Inferior parietal cortex (tissue), 1 donor: ENCODE results near the gene GIT1.
"Not testable (repeated sequence)": the region's sequence is repeated elsewhere in the genome, so short reads cannot be mapped to it uniquely, and the experiment has no call there.

ENCODE experiments used
- DNase-seq: peaks from one replicate; pipeline ENCODE4 v3.0.0-alpha.2; 2016; ENCODE audit errors: extremely low spot score

GIT1 gene

GRCh38 chr17:29567554-29568330, 21.7 kb downstream of the GIT1 start:
- DNase-seq: no peak

GRCh38 chr17:29567304-29567553, 22.2 kb downstream of the GIT1 start:
- no peak for DNase-seq

GRCh38 chr17:29566473-29567303, 22.8 kb downstream of the GIT1 start, which contains the start of gene ABHD15:
ABHD15 (minus strand) TSS chr17:29567037; CDS start chr17:29566966, 71 bp downstream.
- no peak for DNase-seq

DNA sequence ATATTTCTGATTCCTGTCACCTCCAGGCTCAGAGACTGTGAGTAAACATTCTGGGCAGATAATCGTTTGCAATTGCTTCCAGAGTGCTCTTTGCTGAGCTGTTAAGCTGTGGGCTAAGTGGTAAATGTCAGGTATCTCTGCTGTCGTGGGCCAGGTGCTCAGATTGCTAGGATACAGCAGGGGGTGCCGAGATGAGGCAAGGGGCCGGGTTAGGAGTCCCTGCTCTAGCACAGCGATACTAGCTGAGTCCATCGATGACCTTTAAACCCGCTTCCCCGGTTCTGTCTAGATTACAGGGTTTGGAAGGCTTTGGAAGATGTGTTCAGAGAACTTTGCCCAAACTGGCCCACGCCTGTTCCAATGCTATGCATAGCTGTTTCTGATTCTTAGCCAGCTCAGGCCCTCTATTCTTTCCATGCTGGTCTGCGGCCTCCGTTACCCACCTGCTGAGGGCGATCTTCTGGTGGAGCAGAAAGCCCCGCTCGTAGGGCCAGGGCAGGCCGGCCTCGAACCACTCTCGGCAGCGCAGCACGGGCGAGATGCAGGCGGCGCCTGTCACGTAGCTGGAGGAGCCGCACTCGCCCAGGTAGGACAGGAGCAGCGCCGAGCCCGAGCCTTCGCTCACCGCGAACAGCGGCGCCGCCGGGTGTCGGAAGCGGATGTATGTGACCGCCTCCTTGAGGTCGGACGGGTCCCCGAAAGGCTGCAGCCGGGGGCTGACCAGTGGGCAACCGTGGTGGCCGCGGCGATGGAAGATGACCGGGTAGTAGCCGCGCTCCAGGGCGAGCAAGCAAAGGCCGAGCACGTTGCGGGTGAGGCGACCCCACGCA, 23.6 kb downstream of the GIT1 start:
- DNase-seq: no peak

- DNase-seq: no peak
Measured at GRCh38 chr17:29563816-29564215, 25.6 kb downstream of the GIT1 start.

- no peak for DNase-seq
Measured at GRCh38 chr17:29562615-29563014, 26.8 kb downstream of the GIT1 start.

GRCh38 chr17:29561554-29562517, 27.6 kb downstream of the GIT1 start:
- DNase-seq: no peak

DNA sequence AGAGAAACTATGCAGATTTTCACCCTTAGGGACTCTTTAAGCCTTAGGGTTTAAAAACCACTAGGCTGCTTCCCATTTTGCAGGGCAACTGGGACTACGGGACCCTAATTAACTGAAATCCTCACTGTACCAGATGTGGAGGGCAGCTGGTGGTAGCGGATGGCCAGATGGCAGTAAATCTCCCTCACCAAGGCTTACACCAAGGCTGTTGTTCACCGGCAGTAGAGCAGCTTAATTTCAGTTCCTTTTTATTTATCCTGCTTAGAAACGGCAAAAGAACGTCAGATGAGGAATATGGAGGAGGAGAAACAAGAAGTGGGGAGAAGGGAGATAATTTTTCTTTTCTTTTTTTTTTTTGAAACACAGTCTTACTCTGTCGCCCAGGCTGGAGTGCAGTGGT, 29.1 kb downstream of the GIT1 start:
- DNase-seq: no peak

DNA sequence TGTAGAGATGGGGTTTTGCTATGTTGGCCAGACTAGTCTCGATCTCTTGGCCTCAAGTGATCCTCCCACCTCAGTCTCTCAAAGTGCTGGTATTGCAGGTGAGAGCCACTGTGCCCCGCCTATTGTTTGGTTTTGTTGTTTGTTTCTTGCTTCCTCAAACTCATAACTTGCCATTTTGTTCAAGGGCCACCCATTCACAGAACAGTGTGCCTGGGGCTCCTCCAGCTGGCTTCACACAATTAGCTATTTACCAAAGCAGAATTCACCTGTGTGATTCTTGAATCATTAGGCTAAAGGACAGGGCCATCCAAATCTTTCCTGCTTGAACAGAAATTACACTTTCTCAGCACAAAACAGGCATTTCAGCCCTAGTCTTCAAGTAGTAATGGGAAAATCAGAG, 29.8 kb downstream of the GIT1 start:
- no peak for DNase-seq

DNA sequence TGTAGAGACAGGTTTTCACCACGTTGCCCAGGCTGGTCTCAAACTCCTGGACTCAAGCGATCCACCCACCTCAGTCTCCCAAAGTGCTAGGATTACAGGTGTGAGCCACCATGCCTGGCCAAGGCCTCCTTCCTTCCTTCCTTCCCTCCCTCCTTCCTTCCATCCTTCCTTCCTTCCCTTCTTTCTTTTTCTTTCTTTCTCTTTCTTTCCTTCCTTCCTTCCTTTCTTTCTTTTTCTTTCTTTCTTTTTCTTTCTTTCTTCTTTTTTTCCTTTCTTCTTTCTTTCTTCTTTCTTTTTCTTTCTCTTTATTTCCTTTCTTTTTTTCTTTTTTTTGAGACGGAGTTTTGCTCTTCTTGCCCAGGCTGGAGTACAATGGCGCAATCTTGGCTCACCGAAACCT, 31.3 kb downstream of the GIT1 start:
- not testable (repeated sequence) for DNase-seq

DNA sequence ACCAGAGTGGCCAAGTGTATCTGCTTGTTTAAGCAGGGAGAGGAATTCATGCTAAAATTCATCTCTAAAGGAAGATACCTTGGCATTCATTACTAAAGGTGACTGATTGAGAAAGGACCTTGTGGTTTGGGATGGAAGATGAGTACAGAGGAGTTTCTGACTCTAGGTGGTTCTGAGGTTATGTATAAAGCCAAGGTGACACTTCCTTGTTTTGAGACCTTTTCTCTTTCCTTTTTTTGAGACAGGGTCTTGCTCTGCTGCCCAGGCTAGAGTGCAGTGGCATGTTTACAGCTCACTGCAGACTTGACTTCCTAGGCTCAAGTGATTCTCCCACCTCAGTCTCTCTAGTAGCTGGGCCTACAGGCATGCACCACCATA, 31.7 kb downstream of the GIT1 start:
- DNase-seq: no peak

DNA sequence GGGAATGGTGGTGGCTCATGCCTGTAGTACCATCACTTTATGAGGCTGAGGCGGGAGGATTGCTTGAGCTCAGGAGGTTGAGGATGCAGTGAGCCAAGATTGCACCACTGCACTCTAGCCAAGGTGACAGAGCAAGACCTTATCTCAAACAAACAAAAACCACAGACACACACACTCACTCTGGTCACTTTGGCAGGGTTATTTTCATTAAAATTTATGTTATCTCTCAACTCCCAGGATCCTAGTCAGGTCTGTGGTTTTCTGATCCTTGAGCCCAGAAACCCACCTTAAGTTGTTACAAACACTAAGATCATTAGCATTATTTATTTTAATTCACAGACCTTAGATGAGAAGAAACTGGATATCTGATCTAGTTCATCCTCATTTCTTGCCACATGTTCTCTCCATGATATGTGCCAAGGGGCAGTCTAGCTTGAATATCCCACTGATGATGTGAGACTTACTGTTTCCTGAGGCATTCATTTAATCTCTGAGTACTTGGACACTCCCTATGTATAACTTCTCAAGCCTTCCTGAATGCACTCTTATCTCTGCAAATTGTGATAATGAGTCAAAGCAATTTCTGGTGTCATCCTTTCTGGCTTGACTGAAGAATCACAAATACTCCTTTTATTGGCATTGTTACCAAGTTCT, 32.2 kb downstream of the GIT1 start:
- no peak for DNase-seq

GRCh38 chr17:29555840-29556239, 33.6 kb downstream of the GIT1 start:
- DNase-seq: no peak

DNA sequence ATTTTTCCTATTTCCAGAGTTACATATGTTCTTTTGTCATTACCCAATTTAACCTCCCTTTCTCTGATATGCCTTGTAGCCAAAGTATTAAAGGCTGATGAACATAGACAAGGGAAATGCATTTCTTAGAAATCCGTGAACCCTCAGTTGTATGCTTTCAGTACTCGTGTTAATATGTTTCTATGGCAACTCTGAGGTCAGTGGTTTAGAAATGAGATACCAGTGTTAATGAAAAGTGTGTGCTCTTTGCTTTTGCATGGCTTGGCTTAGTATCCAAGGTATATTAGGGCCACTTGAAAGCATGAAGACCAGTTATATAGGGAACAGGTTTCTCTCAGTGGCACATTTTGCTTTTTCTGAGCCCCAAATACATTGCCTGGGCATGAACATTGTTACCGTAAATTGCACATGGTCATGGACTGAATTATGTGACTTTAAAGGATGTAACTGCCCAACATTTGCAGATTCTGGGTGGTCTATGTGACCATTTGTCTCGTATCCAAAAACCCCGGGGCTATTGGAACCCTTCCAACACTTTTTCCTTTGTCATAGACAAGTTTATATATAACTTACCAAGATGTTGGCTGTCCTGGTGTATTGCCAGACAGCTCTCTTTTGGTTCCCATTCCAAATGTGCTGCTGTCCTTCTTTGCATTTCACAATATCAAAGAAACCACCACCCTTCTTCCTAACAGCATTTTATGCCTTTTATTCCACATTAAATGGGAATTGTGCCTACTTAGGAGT, 40.1 kb downstream of the GIT1 start:
- no peak for DNase-seq

DNA sequence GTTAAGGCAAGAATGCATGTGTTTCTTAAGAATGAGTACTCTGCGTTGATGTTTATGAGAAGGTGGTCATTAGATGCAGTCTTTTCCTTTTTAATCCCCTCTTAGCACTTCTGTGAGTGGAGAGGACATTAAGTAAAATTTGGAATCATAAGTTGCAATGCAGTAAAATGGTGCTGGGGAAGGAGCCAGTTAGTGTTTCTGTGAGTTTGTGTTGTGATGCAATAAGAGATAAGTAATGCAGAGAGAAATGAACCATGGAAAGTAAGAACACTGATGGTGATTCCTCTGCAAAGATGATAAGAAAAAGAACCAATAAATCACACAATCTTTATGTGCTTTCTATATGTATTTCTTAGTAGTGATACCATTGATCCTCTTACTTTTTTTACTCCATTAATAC, 42.6 kb downstream of the GIT1 start:
- no peak for DNase-seq

- no peak for DNase-seq
Measured at GRCh38 chr17:29546085-29546484, 43.4 kb downstream of the GIT1 start.

DNA sequence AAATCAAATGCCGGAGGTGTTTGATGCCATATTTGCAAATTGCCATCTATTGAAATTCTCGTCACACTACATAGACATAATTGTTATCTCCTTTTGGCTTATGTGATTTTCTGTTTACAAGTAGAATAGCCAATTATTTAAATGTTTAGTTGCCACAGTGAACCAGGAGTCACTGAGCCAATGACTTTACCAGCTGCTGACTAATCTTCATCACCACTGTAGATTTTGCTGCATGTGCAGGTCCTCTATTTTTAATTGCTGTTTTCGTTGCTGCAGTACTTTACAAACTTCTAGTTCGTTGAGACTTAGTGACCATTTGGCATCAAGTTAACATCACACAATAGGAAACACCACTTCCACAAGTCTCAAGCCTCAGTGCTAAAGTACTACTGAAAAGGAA, 45.4 kb downstream of the GIT1 start:
- DNase-seq: no peak

DNA sequence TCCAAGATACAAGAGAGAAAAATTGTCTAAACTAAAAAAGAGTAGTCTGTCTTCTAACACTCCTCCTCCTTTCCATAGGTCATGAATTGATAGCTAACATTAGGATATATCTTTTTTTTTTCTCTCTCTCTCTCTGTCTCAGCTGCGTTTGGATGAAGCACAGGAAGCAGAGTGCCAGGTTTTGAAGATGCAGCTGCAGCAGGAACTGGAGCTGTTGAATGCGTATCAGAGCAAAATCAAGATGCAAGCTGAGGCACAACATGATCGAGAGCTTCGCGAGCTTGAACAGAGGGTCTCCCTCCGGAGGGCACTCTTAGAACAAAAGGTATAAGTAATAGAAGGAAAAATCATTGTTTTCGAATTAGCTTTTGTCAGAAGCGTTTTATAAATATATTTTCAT, 55.5 kb downstream of the GIT1 start:
- peak; percentile 34 for DNase-seq

GRCh38 chr17:29526322-29526721, 63.1 kb downstream of the GIT1 start:
- DNase-seq: no peak

DNA sequence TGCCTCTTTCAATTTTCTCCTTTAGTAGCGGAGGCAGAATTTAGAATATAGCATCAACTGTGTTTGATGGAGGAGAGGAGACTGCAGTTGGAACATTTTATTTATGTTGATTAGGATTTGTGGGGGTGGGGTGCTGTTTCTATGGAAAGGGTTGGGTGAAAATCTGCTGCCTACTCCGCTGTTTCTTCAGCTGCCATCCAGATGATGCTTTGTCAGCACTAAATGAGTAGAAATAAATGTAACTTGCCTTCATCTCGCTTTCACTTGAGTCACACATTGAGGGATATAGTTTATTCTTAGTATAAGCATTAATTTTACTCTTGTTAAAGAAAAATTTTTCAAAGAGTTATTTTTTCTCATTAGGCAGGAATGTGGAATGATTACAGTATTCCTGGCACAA, 64.8 kb downstream of the GIT1 start:
- no peak for DNase-seq
